T-cell (primary cell): ENCODE data around the gene TAF1C. TPM values are rescaled to one million over a fixed set of nuclear protein-coding genes. Genes with fewer than 3 reads are reported as not detected.

ENCODE experiments used
- ATAC-seq, 4 experiments: fragments of 200-7000 bp in 3 of 4; fragments of 150-1000 bp in 1 of 4; cut with Tn5 transposase; replicated peaks in 1 of 4; 1 replicate in 3 of 4; 2 replicates in 1 of 4; pipeline ENCODE4 v1.10.0; 2021; ENCODE audit warnings: moderate library complexity in 3 of 4, mild to moderate bottlenecking in 2 of 4, moderate number of reproducible peaks in 1 of 4
- CTCF ChIA-PET, 2 donors: fragments of 300-600 bp; sonication (Branson Sonifier 250); formaldehyde crosslinking; loops; one replicate each; lab custom pipeline; 2022; ENCODE audit warnings: antibody characterized with exemption in 2 of 2; lab: Charles Lee
- POLR2A ChIA-PET, 2 donors: fragments of 300-600 bp; sonication (Branson Sonifier 250); formaldehyde crosslinking; loops; one replicate each; lab custom pipeline; 2022; ENCODE audit warnings: antibody characterized with exemption in 2 of 2; lab: Charles Lee
- DNase-seq, 35 experiments: peaks; one replicate each; pipeline versions ENCODE4 v3.0.0 to v3.0.0-alpha.2; 2013 to 2023
- H3K27ac ChIP-seq: one replicate; pipeline ENCODE4 v1.5.1; 2013; ENCODE audit warnings: low read length
- H3K27me3 ChIP-seq, 2 experiments: replicated peaks in 1 of 2; 1 replicate in 1 of 2; 2 replicates in 1 of 2; pipeline versions ENCODE4 v1.6.1 to v1.7.0; 2013; ENCODE audit warnings: low read length in 1 of 2, mixed read lengths in 1 of 2; ENCODE audit not compliant: control insufficient read depth in 2 of 2, insufficient read depth in 2 of 2; ENCODE audit errors: extremely low read depth in 1 of 2
- H3K36me3 ChIP-seq, 2 donors: 1 replicate in 1 of 2; 2 replicates in 1 of 2; pipeline versions ENCODE4 v1.6.1 to v1.7.0; 2013; ENCODE audit warnings: low read length in 1 of 2; ENCODE audit not compliant: control insufficient read depth in 2 of 2, insufficient read depth in 1 of 2; ENCODE audit errors: extremely low read depth in 1 of 2
- H3K4me1 ChIP-seq, 2 experiments: 1 replicate in 1 of 2; 2 replicates in 1 of 2; pipeline versions ENCODE4 v1.6.1 to v1.7.0; 2013; ENCODE audit warnings: low read length in 2 of 2, mixed read lengths in 1 of 2; ENCODE audit not compliant: insufficient read depth in 2 of 2, control insufficient read depth in 1 of 2; ENCODE audit errors: extremely low read depth in 1 of 2
- H3K4me3 ChIP-seq, 2 donors: 1 replicate in 1 of 2; 2 replicates in 1 of 2; pipeline versions ENCODE4 v1.5.1 to v1.7.0; 2013; ENCODE audit warnings: mild to moderate bottlenecking in 2 of 2, low read length in 1 of 2, moderate library complexity in 1 of 2; ENCODE audit not compliant: control insufficient read depth in 1 of 2; ENCODE audit errors: extremely low read depth in 1 of 2
- H3K9me3 ChIP-seq: 2 replicates; pipeline ENCODE4 v1.7.0; 2013
- H3K27ac Mint-ChIP-seq, 2 donors: one replicate each; pipeline ENCODE4 v1.8.0; 2020 to 2021; ENCODE audit warnings: mild to moderate bottlenecking in 2 of 2, mixed read lengths in 2 of 2
- H3K27me3 Mint-ChIP-seq, 2 donors: one replicate each; pipeline ENCODE4 v1.8.0; 2021 to 2022; ENCODE audit warnings: mixed read lengths in 2 of 2
- H3K36me3 Mint-ChIP-seq: one replicate; pipeline ENCODE4 v1.8.0; 2021; ENCODE audit warnings: mixed read lengths
- H3K4me1 Mint-ChIP-seq, 3 donors: one replicate each; pipeline ENCODE4 v1.8.0; 2020 to 2022; ENCODE audit warnings: mixed read lengths in 3 of 3, mild to moderate bottlenecking in 1 of 3
- H3K4me3 Mint-ChIP-seq, 3 donors: one replicate each; pipeline ENCODE4 v1.8.0; 2020 to 2022; ENCODE audit warnings: mild to moderate bottlenecking in 3 of 3, mixed read lengths in 3 of 3, moderate library complexity in 3 of 3
- H3K9me3 Mint-ChIP-seq, 3 donors: one replicate each; pipeline ENCODE4 v1.8.0; 2020 to 2022; ENCODE audit warnings: mixed read lengths in 3 of 3
- whole genome bisulfite sequencing: methylation state at CpG from one replicate; pipeline ENCODE4 v1.1.5; 2013; ENCODE audit warnings: missing lambda C conversion rate; ENCODE audit not compliant: insufficient coverage; 5-methylcytosine and 5-hydroxymethylcytosine counted together
- total RNA-seq, 35 experiments: library from RNA in 6 of 35; stranded (reverse) in 6 of 35; fragments of 120-200 nt in 1 of 35; gene quantifications; one replicate each; pipeline versions ENCODE4 v1.2.1 to v1.2.4 and lab custom pipeline; 2013 to 2026

The TAF1C gene
- total RNA-seq, 5 donors from 2014 or later (not counting 1 experiment from before 2014, with no cell fraction given): 81.9 to 97.6 (median 92.8) TPM

DNA sequence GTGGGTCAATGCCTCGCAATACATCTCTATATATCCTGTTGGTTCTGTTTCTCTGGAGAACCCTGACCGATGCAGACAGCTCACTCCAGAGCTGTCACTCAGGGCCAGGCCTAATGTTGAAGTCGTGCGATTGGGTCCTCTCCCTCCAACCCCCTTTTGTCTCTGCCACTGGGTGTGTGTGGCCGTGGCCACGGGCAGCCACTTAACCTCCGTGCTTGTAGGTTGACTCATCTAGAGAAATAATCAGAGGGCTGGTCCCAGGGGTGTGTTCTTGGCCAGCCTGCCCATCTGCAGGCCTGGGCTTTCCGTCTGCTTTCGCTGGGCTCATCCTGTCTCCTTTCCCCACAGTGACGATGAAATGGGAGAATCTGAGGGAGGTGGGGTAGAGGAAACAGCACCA lies 11.5 kb upstream of the TAF1C start:
- WGBS: 100% methylated on average over 4 of the region's 10 CpGs
- DNase-seq (no peak), ATAC-seq (no peak)
- H3K4me3 Mint-ChIP-seq: no peak overlapping the region
- H3K9me3 ChIP-seq: no peaks in the 10 kb centered on the region
- CTCF ChIA-PET: no interaction called here
- H3K27ac Mint-ChIP-seq: no peak overlapping the region
- no peak overlapping the region for H3K27ac ChIP-seq
- peaks cover 12 to 13% (median 13%) of the 10 kb centered on the region in 3 donors for H3K4me1 Mint-ChIP-seq
- peaks cover 2 to 13% of the 10 kb centered on the region in 2 experiments for H3K27me3 ChIP-seq
- H3K36me3 ChIP-seq: no peaks in the 10 kb centered on the region
- no peaks in the 10 kb centered on the region for H3K9me3 Mint-ChIP-seq
- H3K4me1 ChIP-seq: peaks cover 7 to 18% of the 10 kb centered on the region in 2 experiments
- POLR2A ChIA-PET: no interaction called here
- H3K27me3 Mint-ChIP-seq: peaks cover 0 to 3% of the 10 kb centered on the region in 2 donors
- no peaks in the 10 kb centered on the region for H3K36me3 Mint-ChIP-seq
- no peak overlapping the region for H3K4me3 ChIP-seq

DNA sequence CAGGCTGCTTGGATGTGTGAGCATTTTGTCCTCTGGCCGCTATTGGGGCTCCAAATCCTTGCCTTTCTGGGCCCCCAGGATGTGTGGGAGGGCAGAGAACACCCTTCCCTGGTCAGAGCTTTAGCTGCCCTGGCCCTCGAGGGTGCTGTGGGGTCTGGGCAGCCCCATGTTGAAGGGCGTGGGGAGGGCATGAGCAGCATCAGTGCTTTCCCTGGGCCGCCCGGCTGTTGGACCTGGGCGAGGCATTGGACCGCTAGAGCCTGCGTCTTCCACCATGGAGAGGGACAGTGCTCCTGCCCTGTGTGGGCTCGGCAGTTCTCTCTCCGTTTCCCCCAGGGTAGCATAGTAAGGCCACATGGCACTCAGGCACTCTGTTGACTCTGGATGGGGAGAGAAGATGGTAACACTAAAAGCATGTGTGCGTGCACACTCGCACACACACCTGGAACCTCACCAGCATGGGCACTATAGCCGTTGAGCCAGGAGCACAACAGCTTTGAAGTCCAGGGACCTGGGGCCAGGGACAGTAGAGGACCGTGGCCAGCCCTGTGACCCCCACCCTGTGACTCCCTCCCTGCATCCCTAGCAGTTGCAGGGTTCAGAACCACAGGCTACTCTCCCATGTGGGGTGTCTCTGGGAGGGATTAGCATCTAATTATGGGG lies 10.7 kb upstream of the TAF1C start:
- Histone ChIP-seq H3K9me3 (no peaks in the 10 kb centered on the region), H3K27me3 (peaks cover 2 to 13% of the 10 kb centered on the region in 2 experiments), H3K4me3 (no peak overlapping the region), H3K36me3 (no peaks in the 10 kb centered on the region), H3K4me1 (peaks cover 8 to 22% of the 10 kb centered on the region in 2 experiments), H3K27ac (no peak overlapping the region)
- DNase-seq (no peak), ATAC-seq (no peak)
- Mint-ChIP-seq H3K27ac (no peak overlapping the region), H3K4me3 (no peak overlapping the region), H3K9me3 (no peaks in the 10 kb centered on the region), H3K4me1 (peaks cover 17 to 21% (median 17%) of the 10 kb centered on the region in 3 donors), H3K27me3 (peaks cover 0 to 3% of the 10 kb centered on the region in 2 donors), H3K36me3 (no peaks in the 10 kb centered on the region)
- CTCF ChIA-PET: no interaction called here
- POLR2A ChIA-PET: no interaction called here
- 84% methylated on average over 12 of the region's 14 CpGs for WGBS

DNA sequence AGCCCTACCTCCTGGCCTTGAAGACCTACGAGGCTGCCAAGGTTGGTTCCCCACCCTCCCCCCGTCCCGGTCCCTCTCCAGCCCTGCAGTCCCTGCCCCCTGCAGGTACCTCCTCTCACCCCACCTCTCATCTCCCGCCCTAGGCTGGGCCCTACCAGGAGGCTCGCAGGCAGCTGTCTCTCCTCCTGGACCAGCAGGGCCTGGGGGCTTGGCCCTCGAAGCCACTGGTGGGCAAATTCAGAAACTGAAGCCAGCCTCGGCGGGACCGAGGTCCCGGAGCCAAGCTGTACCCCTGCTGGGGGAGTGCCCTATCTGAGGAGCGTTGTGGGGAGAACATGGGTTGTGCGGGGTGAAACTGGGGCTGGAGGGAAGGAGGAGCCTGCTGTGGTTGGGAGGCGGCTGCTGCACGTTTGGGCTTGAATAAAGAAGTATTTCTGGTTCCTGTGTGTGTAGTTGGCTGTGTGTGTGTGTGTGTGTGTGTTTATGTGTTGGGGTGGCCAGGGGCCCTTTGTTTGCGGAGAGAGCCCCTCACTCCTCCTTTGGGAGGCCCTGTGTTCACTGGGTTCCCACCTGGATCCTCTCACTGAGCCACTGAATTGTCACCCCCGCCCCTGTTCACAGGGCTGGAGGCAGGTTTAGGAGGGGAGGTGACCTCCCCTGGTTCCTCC lies 10.0 kb upstream of the TAF1C start:
- H3K27me3 ChIP-seq: peaks cover 2 to 13% of the 10 kb centered on the region in 2 experiments
- WGBS: 69% methylated on average over 10 of the region's 16 CpGs
- ChIA-PET CTCF (no interaction called here), POLR2A (no interaction called here)
- peaks cover 8 to 22% of the 10 kb centered on the region in 2 experiments for H3K4me1 ChIP-seq
- no peak for DNase-seq
- Mint-ChIP-seq H3K4me1 (peaks cover 17 to 21% (median 17%) of the 10 kb centered on the region in 3 donors), H3K36me3 (no peaks in the 10 kb centered on the region), H3K9me3 (no peaks in the 10 kb centered on the region), H3K4me3 (no peak overlapping the region), H3K27me3 (peaks cover 0 to 3% of the 10 kb centered on the region in 2 donors), H3K27ac (no peak overlapping the region)
- no peak overlapping the region for H3K4me3 ChIP-seq
- ATAC-seq: no peak
- H3K27ac ChIP-seq: no peak overlapping the region
- H3K36me3 ChIP-seq: no peaks in the 10 kb centered on the region
- no peaks in the 10 kb centered on the region for H3K9me3 ChIP-seq

DNA sequence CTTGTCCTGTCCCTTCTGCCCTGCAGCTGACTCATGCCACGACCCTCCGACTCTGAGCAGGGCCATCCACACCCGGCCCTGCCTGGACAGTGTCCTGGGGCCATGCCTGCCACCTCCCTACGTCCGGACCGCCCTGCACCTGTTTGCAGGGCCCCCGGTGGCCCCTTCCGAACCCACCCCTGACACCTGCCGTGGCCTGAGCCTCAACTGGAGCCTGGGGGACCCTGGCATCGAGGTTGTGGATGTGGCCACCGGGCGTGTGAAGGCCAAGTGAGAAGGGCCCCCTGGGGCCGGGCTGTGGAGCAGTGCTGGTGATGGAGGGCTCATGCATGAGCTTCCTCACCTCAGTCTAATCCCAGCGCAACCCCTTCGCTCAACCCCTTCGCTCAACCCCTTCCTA lies 9.2 kb upstream of the TAF1C start:
- 88% methylated on average over 9 of the region's 16 CpGs for WGBS
- no peak overlapping the region for H3K4me3 Mint-ChIP-seq
- Histone ChIP-seq H3K9me3 (no peaks in the 10 kb centered on the region), H3K4me1 (peaks cover 8 to 22% of the 10 kb centered on the region in 2 experiments), H3K4me3 (no peak overlapping the region), H3K27me3 (peaks cover 2 to 13% of the 10 kb centered on the region in 2 experiments), H3K27ac (no peak overlapping the region), H3K36me3 (no peaks in the 10 kb centered on the region)
- ATAC-seq: no peak
- no peaks in the 10 kb centered on the region for H3K9me3 Mint-ChIP-seq
- peaks cover 0 to 3% of the 10 kb centered on the region in 2 donors for H3K27me3 Mint-ChIP-seq
- no peak overlapping the region for H3K27ac Mint-ChIP-seq
- DNase-seq: no peak
- no peaks in the 10 kb centered on the region for H3K36me3 Mint-ChIP-seq
- ChIA-PET CTCF (no interaction called here), POLR2A (no interaction called here)
- peaks cover 17 to 21% (median 17%) of the 10 kb centered on the region in 3 donors for H3K4me1 Mint-ChIP-seq

- no peak for DNase-seq
- no peak overlapping the region for H3K27ac Mint-ChIP-seq
- ATAC-seq: no peak
- H3K27ac ChIP-seq: no peak overlapping the region
- POLR2A ChIA-PET: no interaction called here
- H3K9me3 ChIP-seq: no peaks in the 10 kb centered on the region
- peaks cover 8 to 22% of the 10 kb centered on the region in 2 experiments for H3K4me1 ChIP-seq
- 90% methylated on average over 27 of the region's 38 CpGs for WGBS
- no peaks in the 10 kb centered on the region for H3K36me3 ChIP-seq
- H3K27me3 Mint-ChIP-seq: peaks cover 0 to 3% of the 10 kb centered on the region in 2 donors
- H3K4me3 Mint-ChIP-seq: no peak overlapping the region
- CTCF ChIA-PET: no interaction called here
- H3K4me1 Mint-ChIP-seq: peaks cover 17 to 21% (median 17%) of the 10 kb centered on the region in 3 donors
- H3K9me3 Mint-ChIP-seq: no peaks in the 10 kb centered on the region
- no peak overlapping the region for H3K4me3 ChIP-seq
- H3K27me3 ChIP-seq: peaks cover 2 to 13% of the 10 kb centered on the region in 2 experiments
- no peaks in the 10 kb centered on the region for H3K36me3 Mint-ChIP-seq
Measured at GRCh38 chr16:84195201-84196093, 8.6 kb upstream of the TAF1C start.
